Astrocyte (in vitro differentiated cells and primary cell): ENCODE results near the gene FES. TPM values are rescaled to one million over a fixed set of nuclear protein-coding genes. Genes with fewer than 3 reads are reported as not detected.
"Not testable (repeated sequence)": the region's sequence is repeated elsewhere in the genome, so short reads cannot be mapped to it uniquely, and the experiment has no call there.

ENCODE experiments used
- DNase-seq: peaks from one replicate; pipeline ENCODE4 v3.0.0-alpha.2; 2010; ENCODE audit warnings: low read depth
- FAIRE-seq: peaks from 2 replicates; lab custom pipeline; 2011; peaks lifted over from hg19 to GRCh38; lab: Jason Lieb, UNC
- H2AFZ ChIP-seq: 2 replicates; pipeline ENCODE4 v1.6.0; 2012; ENCODE audit warnings: low read depth, low read length, inconsistent platforms
- H3K27ac ChIP-seq: 2 replicates; pipeline ENCODE4 v1.5.1; 2011; ENCODE audit warnings: low read depth, low read length, inconsistent platforms
- H3K27me3 ChIP-seq: 2 replicates; pipeline ENCODE4 v1.6.0; 2011; ENCODE audit warnings: low read length, inconsistent platforms; ENCODE audit not compliant: insufficient read depth
- H3K36me3 ChIP-seq: 2 replicates; pipeline ENCODE4 v1.5.1; 2011; ENCODE audit warnings: low read length, inconsistent platforms; ENCODE audit not compliant: insufficient read depth
- H3K4me1 ChIP-seq: 2 replicates; pipeline ENCODE4 v1.5.1; 2011; ENCODE audit warnings: low read length, inconsistent platforms; ENCODE audit not compliant: insufficient read depth
- H3K4me2 ChIP-seq: 2 replicates; pipeline ENCODE4 v1.6.0; 2012; ENCODE audit warnings: low read length, inconsistent platforms
- H3K4me3 ChIP-seq: 2 replicates; pipeline ENCODE4 v1.5.1; 2011; ENCODE audit warnings: low read depth, mild to moderate bottlenecking, low read length, inconsistent platforms; ENCODE audit not compliant: insufficient read depth
- H3K79me2 ChIP-seq: 2 replicates; pipeline ENCODE4 v1.6.0; 2012; ENCODE audit warnings: mild to moderate bottlenecking, low read length, inconsistent platforms; ENCODE audit not compliant: insufficient read depth
- H3K9ac ChIP-seq: 2 replicates; pipeline ENCODE4 v1.6.0; 2012; ENCODE audit warnings: mild to moderate bottlenecking, low read length, inconsistent platforms
- H3K9me3 ChIP-seq: 2 replicates; pipeline ENCODE4 v1.5.1; 2012; ENCODE audit warnings: low read depth, mild to moderate bottlenecking, low read length, inconsistent platforms; ENCODE audit not compliant: insufficient read depth
- H4K20me1 ChIP-seq: 2 replicates; pipeline ENCODE4 v1.6.0; 2012; ENCODE audit warnings: low read length, inconsistent platforms; ENCODE audit not compliant: insufficient read depth
- H3K27ac Mint-ChIP-seq: one replicate; pipeline ENCODE4 v1.8.0; 2021; ENCODE audit warnings: mild to moderate bottlenecking, mixed read lengths; ENCODE audit not compliant: unreplicated experiment
- H3K27me3 Mint-ChIP-seq: one replicate; pipeline ENCODE4 v1.8.0; 2021; ENCODE audit warnings: low read depth, mixed read lengths; ENCODE audit not compliant: unreplicated experiment
- H3K36me3 Mint-ChIP-seq: one replicate; pipeline ENCODE4 v1.8.0; 2021; ENCODE audit warnings: low read depth, mixed read lengths; ENCODE audit not compliant: unreplicated experiment
- H3K4me1 Mint-ChIP-seq: one replicate; pipeline ENCODE4 v1.8.0; 2021; ENCODE audit warnings: low read depth, mixed read lengths; ENCODE audit not compliant: unreplicated experiment
- H3K4me3 Mint-ChIP-seq: one replicate; pipeline ENCODE4 v1.8.0; 2021; ENCODE audit warnings: mild to moderate bottlenecking, moderate library complexity, mixed read lengths; ENCODE audit not compliant: unreplicated experiment
- H3K9me3 Mint-ChIP-seq: one replicate; pipeline ENCODE4 v1.8.0; 2021; ENCODE audit warnings: mild to moderate bottlenecking, mixed read lengths; ENCODE audit not compliant: unreplicated experiment
- CTCF ChIP-seq: IDR thresholded peaks from 2 replicates; pipeline ENCODE4 v1.5.1; 2011; ENCODE audit warnings: low read depth, mild to moderate bottlenecking, inconsistent platforms, low read length, moderate library complexity; ENCODE audit not compliant: insufficient read depth
- EZH2 ChIP-seq: IDR thresholded peaks from 2 replicates; pipeline ENCODE4 v1.6.1; 2012; ENCODE audit warnings: mild to moderate bottlenecking, low read length, inconsistent platforms; ENCODE audit not compliant: insufficient read depth
- total RNA-seq: library from RNA; stranded (reverse); gene quantifications from 2 replicates; pipeline ENCODE4 v1.2.1, GENCODE V29; 2021

Gene FES
- total RNA-seq, 1 donor from 2014 or later = 7.2 TPM

- H3K4me1 Mint-ChIP-seq = no peaks in the 10 kb centered on the region
- no peaks in the 10 kb centered on the region for H3K27me3 ChIP-seq
Measured at GRCh38 chr15:90924375-90924774, 40.1 kb downstream of the FES start.

GRCh38 chr15:90926766-90927165, 42.5 kb downstream of the FES start:
- not testable (repeated sequence) for H3K27me3 ChIP-seq, H3K27ac Mint-ChIP-seq, H2AFZ ChIP-seq, H3K9me3 Mint-ChIP-seq, H3K27ac ChIP-seq, H3K9me3 ChIP-seq, H3K4me3 Mint-ChIP-seq, H4K20me1 ChIP-seq, FAIRE-seq, H3K36me3 ChIP-seq, H3K4me1 Mint-ChIP-seq, H3K36me3 Mint-ChIP-seq, DNase-seq, H3K4me3 ChIP-seq, H3K27me3 Mint-ChIP-seq, H3K79me2 ChIP-seq, H3K4me2 ChIP-seq, H3K9ac ChIP-seq
- H3K4me1 ChIP-seq = peaks cover 12% of the 10 kb centered on the region

More at GRCh38 chr15:90924375-90924774, 40.1 kb downstream of the FES start:
- Histone ChIP-seq H3K27ac (no peak overlapping the region), H3K4me3 (no peak overlapping the region), H3K9ac (no peak overlapping the region), H3K9me3 (no peaks in the 10 kb centered on the region), H3K79me2 (no peaks in the 10 kb centered on the region), H3K36me3 (peaks cover 3% of the 10 kb centered on the region), H4K20me1 (no peaks in the 10 kb centered on the region), H2AFZ (no peak overlapping the region), H3K4me1 (no peaks in the 10 kb centered on the region), H3K4me2 (no peak overlapping the region)
- Mint-ChIP-seq H3K4me3 (no peak overlapping the region), H3K27me3 (peaks cover 2% of the 10 kb centered on the region), H3K36me3 (peaks cover 14% of the 10 kb centered on the region), H3K27ac (no peak overlapping the region), H3K9me3 (no peaks in the 10 kb centered on the region)
- TF ChIP-seq CTCF (no peak), EZH2 (no peak)
- FAIRE-seq (no peak), DNase-seq (no peak)

DNA sequence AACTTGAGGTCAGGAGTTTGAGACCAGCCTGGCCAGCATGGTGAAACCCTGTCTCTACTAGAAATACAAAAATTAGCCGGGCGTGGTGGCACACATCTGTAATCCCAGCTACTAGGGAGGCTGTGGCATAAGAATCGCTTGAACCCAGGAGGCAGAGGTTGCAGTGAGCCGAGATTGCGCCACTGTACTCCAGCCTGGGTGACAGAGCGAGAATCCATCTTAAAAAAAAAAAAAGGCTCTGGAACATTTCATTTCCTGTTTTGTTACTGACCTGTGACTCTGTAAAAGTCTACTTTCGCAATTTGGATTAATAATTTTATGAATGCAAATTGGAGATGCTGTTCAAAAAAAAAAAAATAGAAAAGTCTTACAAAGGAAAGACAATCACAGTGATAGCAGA, 43.8 kb downstream of the FES start:
- DNase-seq, H3K27ac ChIP-seq, H3K27me3 Mint-ChIP-seq, H3K4me3 ChIP-seq, H2AFZ ChIP-seq, H3K9ac ChIP-seq, H3K9me3 Mint-ChIP-seq, H3K27me3 ChIP-seq, H3K36me3 ChIP-seq, H3K4me3 Mint-ChIP-seq, H4K20me1 ChIP-seq, H3K27ac Mint-ChIP-seq, H3K9me3 ChIP-seq, H3K79me2 ChIP-seq, FAIRE-seq, H3K4me2 ChIP-seq, H3K36me3 Mint-ChIP-seq, H3K4me1 Mint-ChIP-seq: not testable (repeated sequence)
- peaks cover 15% of the 10 kb centered on the region for H3K4me1 ChIP-seq
